Mesendoderm (in vitro differentiated cells): ENCODE measurements around the gene RBMS1.
A peak's percentile ranks its signal among the peaks of the same experiment; 100 is the strongest.

Experiments
- DNase-seq: peaks from one replicate; pipeline ENCODE4 v3.0.0; 2013
- H2AK5ac ChIP-seq: 2 replicates; pipeline ENCODE4 v1.6.1; 2013; ENCODE audit warnings: low read length, inconsistent platforms
- H2BK120ac ChIP-seq: 2 replicates; pipeline ENCODE4 v1.6.1; 2013; ENCODE audit warnings: low read depth, mild to moderate bottlenecking, low read length, moderate library complexity, mixed read lengths
- H2BK15ac ChIP-seq: replicated peaks from 2 replicates; pipeline ENCODE4 v1.6.1; 2013; ENCODE audit warnings: low read depth, mild to moderate bottlenecking, moderate library complexity
- H2BK5ac ChIP-seq: 2 replicates; pipeline ENCODE4 v1.6.1; 2013; ENCODE audit warnings: low read length, inconsistent platforms
- H3K18ac ChIP-seq: 2 replicates; pipeline ENCODE4 v1.6.1; 2013; ENCODE audit warnings: mild to moderate bottlenecking, low read length, mixed read lengths
- H3K23ac ChIP-seq: one replicate; pipeline ENCODE4 v1.6.1; 2013; ENCODE audit warnings: low read length
- H3K27ac ChIP-seq: 2 replicates; pipeline ENCODE4 v1.5.1; 2013; ENCODE audit warnings: low read depth, mild to moderate bottlenecking, inconsistent platforms, low read length, moderate library complexity
- H3K27me3 ChIP-seq: 2 replicates; pipeline ENCODE4 v1.6.1; 2013; ENCODE audit warnings: low read length, control low read depth, mild to moderate bottlenecking, inconsistent platforms; ENCODE audit not compliant: insufficient read depth, poor library complexity
- H3K36me3 ChIP-seq: 2 replicates; pipeline ENCODE4 v1.6.1; 2013; ENCODE audit warnings: low read length, inconsistent platforms; ENCODE audit not compliant: control insufficient read depth, insufficient read depth
- H3K4ac ChIP-seq: one replicate; pipeline ENCODE4 v1.6.1; 2013; ENCODE audit warnings: low read depth, mild to moderate bottlenecking, low read length, moderate library complexity
- H3K4me1 ChIP-seq: 2 replicates; pipeline ENCODE4 v1.6.1; 2013; ENCODE audit warnings: low read depth, low read length, inconsistent platforms; ENCODE audit not compliant: control insufficient read depth
- H3K4me2 ChIP-seq: 2 replicates; pipeline ENCODE4 v1.6.1; 2013; ENCODE audit warnings: low read length
- H3K4me3 ChIP-seq: 2 replicates; pipeline ENCODE4 v1.5.1; 2013; ENCODE audit warnings: mild to moderate bottlenecking, low read length
- H3K56ac ChIP-seq: one replicate; pipeline ENCODE4 v1.6.1; 2013; ENCODE audit warnings: low read length
- H3K79me1 ChIP-seq: 2 replicates; pipeline ENCODE4 v1.6.1; 2013; ENCODE audit warnings: low read length, inconsistent platforms
- H3K79me2 ChIP-seq: 2 replicates; pipeline ENCODE4 v1.6.1; 2013; ENCODE audit warnings: mild to moderate bottlenecking, low read length; ENCODE audit not compliant: control insufficient read depth, insufficient read depth
- H3K9ac ChIP-seq: 2 replicates; pipeline ENCODE4 v1.6.1; 2013; ENCODE audit warnings: low read length, inconsistent platforms
- H4K5ac ChIP-seq: one replicate; pipeline ENCODE4 v1.6.1; 2013; ENCODE audit warnings: low read length
- H4K8ac ChIP-seq: one replicate; pipeline ENCODE4 v1.6.1; 2013; ENCODE audit warnings: low read depth, mild to moderate bottlenecking, control low read depth, low read length, moderate library complexity
- WGBS: extraction: QIAGEN DNeasy Blood & Tissue Kit; methylation state at CpG from one replicate; pipeline ENCODE4 v1.1.7; 2013; ENCODE audit warnings: low lambda C conversion rate, missing lambda C conversion rate; ENCODE audit not compliant: insufficient coverage; ENCODE audit errors: extremely low coverage; 5-methylcytosine and 5-hydroxymethylcytosine counted together

RBMS1 gene

DNA sequence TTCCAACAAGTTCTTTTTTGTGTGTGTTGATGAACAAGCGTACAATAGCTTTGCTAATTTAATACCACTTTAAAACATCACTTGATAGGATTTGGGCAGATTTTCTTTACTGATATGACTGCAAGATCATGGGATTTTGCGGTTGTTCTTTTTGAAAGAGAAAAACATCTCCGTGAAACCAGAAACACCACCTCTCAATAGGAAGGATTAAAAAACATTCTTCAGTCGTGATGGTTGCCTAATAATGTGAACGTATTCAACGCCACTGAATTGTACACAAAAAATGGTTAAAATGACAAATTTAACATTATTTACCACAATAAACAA, 19.3 kb downstream of the RBMS1 start:
- H3K36me3 ChIP-seq, result no peaks in the 10 kb centered on the region
- WGBS, result no CpG with 5 or more reads among the region's 6 CpGs
- no peak overlapping the region for H3K18ac ChIP-seq
- H3K4me3 ChIP-seq, result no peak overlapping the region
- no peak overlapping the region for H3K56ac ChIP-seq
- no peak overlapping the region for H4K8ac ChIP-seq
- H2BK5ac ChIP-seq, result no peak overlapping the region
- H3K4me2 ChIP-seq, result no peak overlapping the region
- no peak for DNase-seq
- peaks cover 8% of the 10 kb centered on the region for H3K4me1 ChIP-seq
- no peak overlapping the region for H2BK120ac ChIP-seq
- no peak overlapping the region for H3K4ac ChIP-seq
- H3K79me2 ChIP-seq, result peaks cover 35% of the 10 kb centered on the region
- no peak overlapping the region for H3K23ac ChIP-seq
- H2AK5ac ChIP-seq, result no peak overlapping the region
- H2BK15ac ChIP-seq, result no peak overlapping the region
- no peak overlapping the region for H3K9ac ChIP-seq
- no peaks in the 10 kb centered on the region for H3K27me3 ChIP-seq
- H4K5ac ChIP-seq, result no peak overlapping the region
- H3K79me1 ChIP-seq, result peaks cover 13% of the 10 kb centered on the region
- H3K27ac ChIP-seq, result no peak overlapping the region

DNA sequence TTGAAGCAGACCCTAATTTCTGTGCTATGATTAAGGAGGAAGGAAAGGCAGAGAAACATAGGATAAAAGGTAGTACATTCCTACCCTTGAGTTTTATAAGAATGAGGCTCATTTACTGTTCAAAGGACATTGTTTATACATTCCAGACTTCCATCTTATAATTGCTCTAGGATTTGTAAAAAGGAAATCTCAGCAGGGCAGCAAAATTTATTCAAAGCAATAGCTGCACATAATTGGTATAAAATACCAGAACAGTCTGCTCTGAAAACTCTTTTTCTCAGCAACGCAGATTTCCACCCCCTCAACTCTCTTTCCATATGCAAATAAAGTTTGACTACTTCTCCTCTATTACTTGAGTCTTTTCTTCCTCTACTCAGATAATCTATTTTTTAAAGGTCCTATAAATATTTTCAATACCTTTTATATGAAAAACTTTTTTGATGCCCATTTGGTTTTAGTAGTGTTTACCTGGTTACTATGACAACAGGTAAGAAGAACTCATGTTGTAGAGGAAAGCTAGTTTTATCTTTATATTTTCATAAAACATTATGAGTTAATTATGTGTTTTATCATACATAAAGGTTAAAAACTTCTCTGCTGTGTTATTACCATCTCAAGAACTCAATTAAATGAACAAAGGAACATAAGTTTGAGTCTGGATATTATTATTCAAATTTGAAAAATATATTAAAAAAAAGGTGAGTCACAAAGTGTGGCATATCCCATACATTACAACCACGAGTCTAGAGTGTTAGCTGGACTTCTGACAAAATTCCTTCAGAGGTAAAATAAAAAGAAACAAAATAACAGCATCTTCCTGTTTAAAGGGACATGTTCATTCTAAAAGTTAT, 19.9 kb downstream of the RBMS1 start:
- no peak overlapping the region for H4K8ac ChIP-seq
- H2AK5ac ChIP-seq, result no peak overlapping the region
- no peak overlapping the region for H3K23ac ChIP-seq
- H3K79me1 ChIP-seq, result peaks cover 11% of the 10 kb centered on the region
- no peak overlapping the region for H3K9ac ChIP-seq
- H3K36me3 ChIP-seq, result no peaks in the 10 kb centered on the region
- H3K79me2 ChIP-seq, result peaks cover 32% of the 10 kb centered on the region
- no peak for DNase-seq
- no peak overlapping the region for H3K4me3 ChIP-seq
- no peak overlapping the region for H4K5ac ChIP-seq
- no peak overlapping the region for H3K4me2 ChIP-seq
- H3K27me3 ChIP-seq, result no peaks in the 10 kb centered on the region
- H3K27ac ChIP-seq, result no peak overlapping the region
- peaks cover 3% of the 10 kb centered on the region for H3K4me1 ChIP-seq
- WGBS, result no CpG with 5 or more reads among the region's 2 CpGs
- no peak overlapping the region for H3K56ac ChIP-seq
- H2BK5ac ChIP-seq, result no peak overlapping the region
- H3K4ac ChIP-seq, result no peak overlapping the region
- H3K18ac ChIP-seq, result no peak overlapping the region
- H2BK120ac ChIP-seq, result no peak overlapping the region
- no peak overlapping the region for H2BK15ac ChIP-seq

DNA sequence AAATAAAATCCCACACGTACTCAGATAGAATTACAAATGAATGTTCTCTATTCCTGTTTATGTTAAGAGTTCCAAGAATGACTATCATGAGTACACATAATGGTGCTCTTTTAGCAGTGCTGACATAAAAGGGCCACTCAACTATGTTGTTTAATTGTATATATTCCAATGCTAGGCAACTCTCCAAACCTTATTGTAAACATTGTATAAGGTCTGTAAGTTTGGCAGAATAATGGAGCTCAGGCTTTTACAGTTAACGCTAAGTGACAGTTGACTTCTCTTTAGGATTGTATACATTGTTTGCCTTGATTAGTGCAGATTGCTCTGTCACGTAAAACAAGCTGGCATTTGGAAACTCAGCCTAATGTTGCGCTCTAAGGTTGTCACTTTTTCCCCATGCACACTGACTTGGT, 20.8 kb downstream of the RBMS1 start:
- Histone ChIP-seq H3K27ac (no peak overlapping the region), H2AK5ac (no peak overlapping the region)
- no CpG with 5 or more reads among the region's 4 CpGs for WGBS

DNA sequence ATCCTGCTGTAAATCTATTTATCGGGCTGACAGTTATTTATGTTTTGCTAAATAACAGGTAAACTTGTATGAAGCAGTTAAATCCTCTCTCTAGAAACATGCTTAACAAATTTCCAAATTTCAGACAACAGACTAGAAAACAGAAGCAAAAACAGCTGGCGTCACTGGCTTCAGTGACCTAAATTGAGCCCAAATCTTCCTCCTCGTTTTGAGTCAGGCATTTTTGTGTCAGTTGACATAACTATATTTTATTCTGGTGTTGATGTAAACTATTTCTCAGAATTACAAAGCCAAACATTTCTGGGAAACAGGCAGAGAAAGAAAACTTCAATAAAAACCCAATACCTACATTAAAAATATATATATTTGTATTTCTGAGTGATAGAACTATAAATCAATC, 21.7 kb downstream of the RBMS1 start:
- no peak for DNase-seq
- no peak overlapping the region for H3K4me3 ChIP-seq
- no peaks in the 10 kb centered on the region for H3K36me3 ChIP-seq
- no peak overlapping the region for H2AK5ac ChIP-seq
- no peak overlapping the region for H3K18ac ChIP-seq
- H4K8ac ChIP-seq, result no peak overlapping the region
- H3K79me2 ChIP-seq, result peaks cover 32% of the 10 kb centered on the region
- H3K27ac ChIP-seq, result no peak overlapping the region
- H3K56ac ChIP-seq, result no peak overlapping the region
- no peak overlapping the region for H2BK5ac ChIP-seq
- peaks cover 1% of the 10 kb centered on the region for H3K4me1 ChIP-seq
- no peak overlapping the region for H4K5ac ChIP-seq
- no CpG with 5 or more reads among the region's 3 CpGs for WGBS
- peaks cover 13% of the 10 kb centered on the region for H3K79me1 ChIP-seq
- no peak overlapping the region for H3K9ac ChIP-seq
- no peak overlapping the region for H3K23ac ChIP-seq
- H3K4me2 ChIP-seq, result no peak overlapping the region
- no peak overlapping the region for H2BK120ac ChIP-seq
- H3K27me3 ChIP-seq, result no peaks in the 10 kb centered on the region
- H3K4ac ChIP-seq, result no peak overlapping the region
- no peak overlapping the region for H2BK15ac ChIP-seq

More for the DNA sequence above, 20.8 kb downstream of the RBMS1 start:
- Histone ChIP-seq H3K4me2 (no peak overlapping the region), H3K79me2 (peaks cover 29% of the 10 kb centered on the region), H4K5ac (no peak overlapping the region), H3K23ac (no peak overlapping the region), H3K4ac (no peak overlapping the region), H3K9ac (no peak overlapping the region), H3K56ac (no peak overlapping the region), H2BK120ac (no peak overlapping the region), H3K27me3 (no peaks in the 10 kb centered on the region), H3K36me3 (no peaks in the 10 kb centered on the region), H4K8ac (no peak overlapping the region), H2BK5ac (no peak overlapping the region), H3K4me1 (peaks cover 1% of the 10 kb centered on the region), H2BK15ac (no peak overlapping the region), H3K4me3 (no peak overlapping the region), H3K18ac (no peak overlapping the region), H3K79me1 (peaks cover 8% of the 10 kb centered on the region)
- DNase-seq, result no peak

DNA sequence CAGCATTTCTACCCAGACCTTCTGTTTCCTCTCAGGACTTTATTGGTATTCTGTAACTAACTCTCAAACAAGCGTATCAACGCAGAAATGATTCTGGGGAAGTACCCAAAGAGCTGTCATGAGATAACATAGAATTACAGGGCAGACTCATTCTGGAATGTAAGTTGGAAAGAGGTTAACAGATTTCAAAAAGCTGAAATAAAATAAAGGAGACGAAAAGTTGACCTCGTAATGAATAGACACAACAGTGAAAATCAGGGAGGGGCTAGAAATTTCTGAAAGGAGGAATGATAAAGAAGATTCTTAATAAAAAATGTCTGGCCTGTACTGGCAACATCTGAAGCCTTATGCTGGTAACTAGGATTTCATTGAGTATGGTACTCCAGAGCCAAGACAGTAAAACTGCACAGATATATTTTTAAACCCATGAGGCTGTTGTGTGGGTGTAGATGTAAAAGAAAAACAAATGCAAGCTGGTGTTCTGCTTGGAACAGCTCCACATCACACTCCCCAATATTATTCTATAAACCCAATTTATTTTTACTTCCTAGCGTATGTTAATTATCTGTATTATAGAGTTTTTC, 23.9 kb downstream of the RBMS1 start:
- H4K5ac ChIP-seq, result no peak overlapping the region
- DNase-seq, result no peak
- H2BK15ac ChIP-seq, result no peak overlapping the region
- H3K27ac ChIP-seq, result no peak overlapping the region
- peaks cover 1% of the 10 kb centered on the region for H3K4me1 ChIP-seq
- H3K36me3 ChIP-seq, result no peaks in the 10 kb centered on the region
- no peak overlapping the region for H3K4me2 ChIP-seq
- no peak overlapping the region for H3K4me3 ChIP-seq
- no peak overlapping the region for H4K8ac ChIP-seq
- peaks cover 16% of the 10 kb centered on the region for H3K79me1 ChIP-seq
- no peak overlapping the region for H3K56ac ChIP-seq
- no peak overlapping the region for H2AK5ac ChIP-seq
- H3K23ac ChIP-seq, result no peak overlapping the region
- no peak overlapping the region for H3K9ac ChIP-seq
- peaks cover 38% of the 10 kb centered on the region for H3K79me2 ChIP-seq
- H3K27me3 ChIP-seq, result no peaks in the 10 kb centered on the region
- H3K18ac ChIP-seq, result peak overlapping the region; percentile 8
- no peak overlapping the region for H2BK5ac ChIP-seq
- H3K4ac ChIP-seq, result no peak overlapping the region
- H2BK120ac ChIP-seq, result no peak overlapping the region
- no CpG with 5 or more reads among the region's 5 CpGs for WGBS
